ENCODE data around the gene DYRK4. TPM values are rescaled to one million over a fixed set of nuclear protein-coding genes. Genes with fewer than 3 reads are reported as not detected.

DYRK4 gene
- total and polyA plus RNA-seq, 2 of the 8 experiments (the other 6 are each of a cell fraction or from before 2014, with no cell fraction given), result 10.5 to 11.4 TPM

DNA sequence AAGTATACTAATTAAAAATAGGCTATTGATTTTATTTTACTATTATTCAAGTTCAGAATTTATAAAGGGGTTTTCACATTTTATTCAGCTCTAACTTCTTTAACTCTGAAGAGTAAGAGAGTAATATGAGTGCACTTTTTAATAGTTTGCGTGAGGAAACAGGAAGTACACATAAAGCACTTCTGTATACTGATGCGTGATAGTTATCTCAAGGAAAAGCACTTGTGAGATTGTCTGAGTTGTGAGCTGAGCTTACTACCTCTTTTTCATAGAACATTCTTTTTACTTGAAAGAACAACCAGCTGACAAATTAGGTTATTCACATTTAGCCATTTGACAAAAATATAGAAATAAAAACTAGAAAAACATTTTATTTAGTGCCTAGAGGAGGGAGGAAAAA is 21.4 kb upstream of the DYRK4 start (continued):
- TF ChIP-seq NANOG (IDR thresholded peaks at IDR 0.05; ENCODE audit: insufficient read depth, low read depth, low read length, poor library complexity, severe bottlenecking) (no peak), KDM5A (IDR thresholded peaks at IDR 0.05; ENCODE audit: low read length) (no peak)

All from H1 (cell line).